Measurements from ENCODE around the gene WDR38. TPM values are rescaled to one million over a fixed set of nuclear protein-coding genes. Genes with fewer than 3 reads are reported as not detected.

Gene WDR38
- total and polyA plus RNA-seq, 2 of the 4 experiments (the other 2 are of a cell fraction) = not detected

GRCh38 chr9:124873664-124874063 is 20.4 kb downstream of the WDR38 start:
- peaks cover 70% of the 10 kb centered on the region for H4K20me1 ChIP-seq (ENCODE audit: insufficient read depth, low read length)
- no peak overlapping the region for H3K27ac ChIP-seq (ENCODE audit: insufficient read depth, low read length)
- no peak overlapping the region for H2AFZ ChIP-seq (replicated peaks; ENCODE audit: low read length, poor library complexity)
- no peak overlapping the region for H3K18ac ChIP-seq (ENCODE audit: low read depth, low read length)
- H2BK20ac ChIP-seq (ENCODE audit: low read depth, low read length) = no peak overlapping the region
- 100% methylated on average over 3 of the region's 14 CpGs; no CpG with 5 or more reads in 1 of the 2 experiments for WGBS, 2 experiments (ENCODE audit: extremely low coverage in 2 of 2, insufficient read length in 1 of 2)
- no peak overlapping the region for H3K23ac ChIP-seq (ENCODE audit: low read depth, low read length)
- no peak overlapping the region for H4K8ac ChIP-seq (ENCODE audit: low read depth in 2 of 2, low read length in 2 of 2)
- peaks cover 24 to 68% of the 10 kb centered on the region in 2 experiments for H3K79me1 ChIP-seq (ENCODE audit: low read depth in 1 of 2, low read length in 2 of 2)
- H3K4me1 ChIP-seq (ENCODE audit: control insufficient read depth, insufficient read depth, low read length) = peaks cover 20% of the 10 kb centered on the region
- H3K36me3 ChIP-seq (ENCODE audit: control insufficient read depth, insufficient read depth, low read length) = peaks cover 52% of the 10 kb centered on the region
- no peak overlapping the region for H4K91ac ChIP-seq (ENCODE audit: insufficient read depth, low read depth, low read length)
- H3K4me3 ChIP-seq (ENCODE audit: insufficient read depth, low read depth, low read length) = no peak overlapping the region
- no peak overlapping the region for H2AK5ac ChIP-seq (ENCODE audit: low read depth, low read length)
- no peaks in the 10 kb centered on the region for H3K9me3 ChIP-seq (ENCODE audit: control insufficient read depth, insufficient read depth, low read length)
- ATAC-seq (ENCODE audit: low read depth) = no peak
- H3K9ac ChIP-seq (ENCODE audit: low read depth, low read length) = no peak overlapping the region
- dilution Hi-C loops (cut with HindIII; ENCODE audit: low sequenced_read_pairs, unreplicated experiment) = no loop called here
- no peak overlapping the region for H4K5ac ChIP-seq (ENCODE audit: low read depth, low read length)
- no peaks in the 10 kb centered on the region for H3K27me3 ChIP-seq (ENCODE audit: control insufficient read depth, insufficient read depth, low read length)
- intact Hi-C loops (cut with micrococcal nuclease) = no loop called here
- H2AK9ac ChIP-seq (replicated peaks; ENCODE audit: low read depth, low read length, poor library complexity) = no peak overlapping the region
- ChIA-PET CTCF (no interaction called here), POLR2A (ENCODE audit: unreplicated experiment) (no interaction called here)
- no peak overlapping the region for H3K56ac ChIP-seq (ENCODE audit: extremely low read depth, insufficient read depth, low read length)
- DNase-seq = no peak
- no peak overlapping the region for H2BK5ac ChIP-seq (ENCODE audit: low read depth, low read length, poor library complexity, severe bottlenecking)
- BruUV-seq (replicated peaks) = no TSS peak
- no peak for TF ChIP-seq MXI1 (IDR thresholded peaks at IDR 0.05; ENCODE audit: borderline replicate concordance, low read depth, low read length)
- no peak for TF ChIP-seq BHLHE40 (IDR thresholded peaks at IDR 0.05; ENCODE audit: low read depth, low read length)
- no peak for TF ChIP-seq POLR2A (IDR thresholded peaks at IDR 0.05; ENCODE audit: low read depth, low read length)
- TF ChIP-seq RCOR1 (IDR thresholded peaks at IDR 0.05; ENCODE audit: insufficient replicate concordance, low read length) = no peak
- TF ChIP-seq RAD21 (IDR thresholded peaks at IDR 0.05; ENCODE audit: low read length) = no peak
- TF ChIP-seq SMC3 (IDR thresholded peaks at IDR 0.05; ENCODE audit: low read depth, low read length) = no peak
- TF ChIP-seq CTCF (conservative IDR thresholded peaks at IDR 0.05; ENCODE audit: low read depth, low read length) = no peak
- no peak for TF ChIP-seq RFX5 (IDR thresholded peaks at IDR 0.05; ENCODE audit: low read depth, low read length)
- H3K9me1 ChIP-seq (ENCODE audit: insufficient read depth, low read length) = peaks cover 16% of the 10 kb centered on the region; the same call in 1 of the 2 replicates
- H3K4ac ChIP-seq (ENCODE audit: low read depth, low read length) = no peak overlapping the region; the same call in 1 of the 2 replicates
- no peak overlapping the region for H3K14ac ChIP-seq (replicated peaks; ENCODE audit: low read depth, low read length)
- no peak overlapping the region for H2BK120ac ChIP-seq (ENCODE audit: low read depth, low read length)
- no peak overlapping the region for H3K4me2 ChIP-seq (ENCODE audit: low read depth, low read length)
- in situ Hi-C loops (cut with MboI; ENCODE audit: low sequenced_read_pairs) = no loop called here
- no peak overlapping the region for H2BK15ac ChIP-seq (ENCODE audit: low read depth, low read length)

Measured in IMR-90 (cell line).